Measurements from ENCODE around the gene NCAPH2.
"Not testable (repeated sequence)": the region's sequence is repeated elsewhere in the genome, so short reads cannot be mapped to it uniquely, and the experiment has no call there.

Gene NCAPH2

GRCh38 chr22:50535113-50535512 is 27.1 kb downstream of the NCAPH2 start:
- no peak for DNase-seq (ENCODE audit: low spot score)
- TF ChIP-seq CTCF (IDR thresholded peaks at IDR 0.05; ENCODE audit: extremely low read depth, missing control alignments): no peak

- TF ChIP-seq CTCF (IDR thresholded peaks at IDR 0.05; ENCODE audit: extremely low read depth, missing control alignments): no peak
- no peak for DNase-seq (ENCODE audit: low spot score)
These were observed 28.2 kb downstream of the NCAPH2 start for GRCh38 chr22:50536226-50536625.

GRCh38 chr22:50537765-50538164 is 29.7 kb downstream of the NCAPH2 start:
- DNase-seq (ENCODE audit: low spot score): no peak
- no peak for TF ChIP-seq CTCF (IDR thresholded peaks at IDR 0.05; ENCODE audit: extremely low read depth, missing control alignments)

- DNase-seq (ENCODE audit: low spot score): no peak
- TF ChIP-seq CTCF (IDR thresholded peaks at IDR 0.05; ENCODE audit: extremely low read depth, missing control alignments): no peak
These were observed 32.4 kb downstream of the NCAPH2 start for GRCh38 chr22:50540381-50540780.

GRCh38 chr22:50541667-50542026 is 33.6 kb downstream of the NCAPH2 start:
- not testable (repeated sequence) for DNase-seq (ENCODE audit: low spot score)

- DNase-seq (ENCODE audit: low spot score): peak; percentile 80
- no peak for TF ChIP-seq CTCF (IDR thresholded peaks at IDR 0.05; ENCODE audit: extremely low read depth, missing control alignments)
These were observed 34.4 kb downstream of the NCAPH2 start for GRCh38 chr22:50542416-50542927.

- peak; percentile 88 for DNase-seq (ENCODE audit: low spot score)
- TF ChIP-seq CTCF (IDR thresholded peaks at IDR 0.05; ENCODE audit: extremely low read depth, missing control alignments): peak; percentile 74
These were observed 36.2 kb downstream of the NCAPH2 start for GRCh38 chr22:50544078-50544745.

- no peak for TF ChIP-seq CTCF (IDR thresholded peaks at IDR 0.05; ENCODE audit: extremely low read depth, missing control alignments)
These were observed 36.8 kb downstream of the NCAPH2 start for GRCh38 chr22:50544746-50545253.

More at GRCh38 chr22:50544746-50545253, 36.8 kb downstream of the NCAPH2 start:
- DNase-seq (ENCODE audit: low spot score): peak; percentile 54

Data from GM20000 (cell line).